HepG2 (cell line): ENCODE data around the gene ZNF678. TPM values are rescaled to one million over a fixed set of nuclear protein-coding genes. Genes with fewer than 3 reads are reported as not detected.

Experiments
- ATAC-seq: fragments of 200-7000 bp; cut with Tn5 transposase; 3 replicates; pipeline ENCODE4 v1.9.1; 2020; ENCODE audit warnings: mild to moderate bottlenecking, moderate library complexity
- BruUV-seq: library from RNA; stranded (reverse); fragments of 400-500 nt; replicated peaks from 2 replicates; lab custom pipeline; 2021; lab: Mats Ljungman, UMichigan
- CTCF ChIA-PET: fragments of 300-600 bp; formaldehyde crosslinking; extraction: SDS; loops from one replicate; lab custom pipeline; 2021; ENCODE audit warnings: low total read pairs, inconsistent platforms, low intra/inter-chr PET ratio; lab: Yijun Ruan, JAX
- POLR2A ChIA-PET: fragments of 350-600 bp; sonication (Branson Sonifier 250); formaldehyde crosslinking; loops from one replicate; lab custom pipeline; 2020; ENCODE audit warnings: antibody characterized with exemption, inconsistent platforms; lab: Yijun Ruan, JAX
- DNase-seq: peaks from one replicate; pipeline ENCODE4 v3.0.0-alpha.2; 2015; ENCODE audit warnings: low spot score
- FAIRE-seq: peaks from 3 replicates; lab custom pipeline; 2011; peaks lifted over from hg19 to GRCh38; lab: Jason Lieb, UNC
- H2AFZ ChIP-seq: one replicate; pipeline ENCODE4 v1.6.1; 2011; ENCODE audit warnings: low read length, inconsistent platforms
- H3K27ac ChIP-seq: fragments of 300-600 bp; 3 replicates; pipeline ENCODE4 v1.8.0; 2011; ENCODE audit warnings: mixed run types, mild to moderate bottlenecking, mixed read lengths, low read length, inconsistent platforms; ENCODE audit not compliant: insufficient read depth; ENCODE audit errors: extremely low read length
- H3K27me3 ChIP-seq, 2 experiments: fragments of 200-600 bp in 1 of 2; 2 replicates in 1 of 2; 3 replicates in 1 of 2; pipeline versions ENCODE4 v1.6.0 to v1.8.0; 2011; ENCODE audit warnings: low read length in 2 of 2, mild to moderate bottlenecking in 2 of 2, moderate library complexity in 2 of 2, inconsistent platforms in 1 of 2; ENCODE audit not compliant: insufficient read depth in 2 of 2, control insufficient read depth in 1 of 2
- H3K36me3 ChIP-seq, 2 experiments: fragments of 200-600 bp in 1 of 2; replicated peaks in 1 of 2; 2 replicates in 1 of 2; 3 replicates in 1 of 2; pipeline versions ENCODE4 v1.5.1 to v1.8.0; 2011; ENCODE audit warnings: low read length in 2 of 2, inconsistent platforms in 1 of 2; ENCODE audit not compliant: insufficient read depth in 2 of 2, control insufficient read depth in 1 of 2
- H3K4me1 ChIP-seq: 2 replicates; pipeline ENCODE4 v1.5.1; 2012; ENCODE audit warnings: low read length, inconsistent platforms; ENCODE audit not compliant: insufficient read depth
- H3K4me2 ChIP-seq: 2 replicates; pipeline ENCODE4 v1.6.0; 2011; ENCODE audit warnings: low read depth, low read length, inconsistent platforms
- H3K4me3 ChIP-seq, 3 experiments: fragments of 200-600 bp in 1 of 3; sonication (generic), shearing (Covaris generic) in 1 of 3; replicated peaks in 1 of 3; 2 replicates each; pipeline ENCODE4 v1.5.1; 2011 to 2016; ENCODE audit warnings: low read length in 3 of 3, inconsistent platforms in 2 of 3, low read depth in 2 of 3, mild to moderate bottlenecking in 2 of 3, control low read depth in 1 of 3, mixed read lengths in 1 of 3; ENCODE audit not compliant: insufficient read depth in 1 of 3
- H3K79me2 ChIP-seq: one replicate; pipeline ENCODE4 v1.6.1; 2011; ENCODE audit warnings: low read length, inconsistent platforms; ENCODE audit not compliant: insufficient read depth
- H3K9ac ChIP-seq: 2 replicates; pipeline ENCODE4 v1.6.0; 2011; ENCODE audit warnings: mild to moderate bottlenecking, low read depth, low read length, inconsistent platforms; ENCODE audit not compliant: insufficient read depth
- H3K9me3 ChIP-seq: 2 replicates; pipeline ENCODE4 v1.5.1; 2012; ENCODE audit warnings: mild to moderate bottlenecking, low read length
- H4K20me1 ChIP-seq: 2 replicates; pipeline ENCODE4 v1.6.0; 2011; ENCODE audit warnings: inconsistent platforms, mild to moderate bottlenecking, low read length, moderate library complexity; ENCODE audit not compliant: insufficient read depth
- AGO2 ChIP-seq: fragments of 200-400 bp; formaldehyde crosslinking; optimal IDR thresholded peaks from 2 replicates; pipeline ENCODE3; 2017; ENCODE audit warnings: mild to moderate bottlenecking, low read depth, low read length, moderate library complexity
- GABPB1 ChIP-seq: IDR thresholded peaks from 2 replicates; pipeline ENCODE4 v1.6.1; 2016; ENCODE audit warnings: mild to moderate bottlenecking, missing genetic modification reagents, moderate library complexity, missing compliant biosample characterization
- HIC2 ChIP-seq: sonication (generic); formaldehyde crosslinking; IDR thresholded peaks from 2 replicates; pipeline ENCODE4 v1.9.0; 2022; ENCODE audit warnings: low read depth, missing genetic modification reagents
- NCOR1 ChIP-seq: fragments of 200-600 bp; sonication (generic); IDR thresholded peaks from 2 replicates; pipeline ENCODE4 v1.7.0; 2017; ENCODE audit warnings: antibody characterized with exemption, low read length, borderline replicate concordance
- SCMH1 ChIP-seq: sonication (generic); formaldehyde crosslinking; IDR thresholded peaks from 2 replicates; pipeline ENCODE4 v1.9.0; 2021; ENCODE audit warnings: missing genetic modification reagents, mild to moderate bottlenecking, borderline replicate concordance
- WGBS: methylation state at CpG from one replicate; pipeline ENCODE4 v1.1.6; 2017; ENCODE audit warnings: low lambda C conversion rate; 5-methylcytosine and 5-hydroxymethylcytosine counted together
- in situ Hi-C: cut with HindIII; loops from 2 replicates; pipeline ENCODE4 v1.10.0; 2017; ENCODE audit warnings: low pct_unique_long_range_greater_than_20kb; ENCODE audit not compliant: extremely low pct_ligation_motif_present
- intact Hi-C: fragments of 100-400 bp; cut with micrococcal nuclease; formaldehyde crosslinking; loops from one replicate; pipeline ENCODE4 v1.10.0; 2022; ENCODE audit not compliant: unreplicated experiment
- polyA plus RNA-seq, 8 experiments: library from polyadenylated mRNA; depleted of rRNA in 3 of 8; stranded (reverse) in 7 of 8; unstranded in 1 of 8; fragments of >200 nt; fragmentation: Illumina TruSeq in 4 of 8; extraction: Trizol in 4 of 8; gene quantifications; 2 replicates each; pipeline versions ENCODE4 v1.2.1 to v1.2.3, GENCODE V29; 2011 to 2016; ENCODE audit warnings: low read depth in 4 of 8, missing spikeins in 1 of 8, mixed read lengths in 1 of 8; ENCODE audit not compliant: insufficient read depth in 1 of 8
- total RNA-seq, 5 experiments: library from RNA; depleted of rRNA; stranded (reverse); fragments of >200 nt; fragmentation: Illumina TruSeq; extraction: Trizol; gene quantifications; 2 replicates each; pipeline ENCODE4 v1.2.3, GENCODE V29; 2016; ENCODE audit warnings: low read depth in 1 of 5
- TF ChIP-seq, protein P1 (sequence below): sonication (generic); formaldehyde crosslinking; conservative IDR thresholded peaks from 2 replicates; pipeline ENCODE4 v1.8.0; 2022; ENCODE audit warnings: mild to moderate bottlenecking, moderate library complexity, missing genetic modification reagents

ZNF678 gene
- total and polyA plus RNA-seq, 2 of the 13 experiments (the other 11 are each of a cell fraction or from before 2014, with no cell fraction given) = 2.0 to 7.6 TPM

DNA sequence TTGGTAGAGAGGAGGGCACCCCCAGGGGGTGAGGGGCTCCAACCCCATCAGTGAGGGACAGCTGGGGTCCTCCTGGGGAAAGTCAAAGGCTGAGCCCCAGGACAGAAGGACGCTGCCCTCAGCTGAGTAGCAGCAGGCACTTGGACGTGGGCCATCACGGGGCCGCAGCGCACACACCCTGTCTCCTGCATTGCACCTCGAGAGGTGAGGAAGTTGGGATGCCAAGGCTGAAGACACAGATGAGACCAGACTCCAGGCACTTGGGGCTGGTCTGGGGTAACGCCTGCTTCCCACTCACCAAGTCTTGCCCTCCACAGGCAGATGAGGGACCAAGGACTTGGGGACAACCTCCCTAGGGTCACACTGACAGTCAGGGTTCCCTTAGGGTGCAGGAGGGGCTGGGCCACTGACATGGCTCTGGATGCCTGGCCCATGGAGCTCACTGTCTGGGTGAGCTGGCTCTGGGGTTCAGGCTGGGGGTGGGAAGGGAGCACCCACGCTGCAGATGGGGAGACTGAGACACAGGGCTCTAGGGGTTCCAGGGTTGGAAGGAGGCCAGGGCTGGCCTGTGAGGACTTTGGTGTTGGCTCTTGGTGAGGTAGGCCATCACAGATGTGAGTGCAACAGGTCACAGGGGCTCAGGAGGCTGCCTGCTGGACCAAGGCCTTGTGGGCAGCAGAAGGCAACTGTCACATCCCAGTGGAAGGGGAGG is 16.6 kb upstream of the ZNF678 start:
- no peak for FAIRE-seq
- H3K27me3 ChIP-seq = no peaks in the 10 kb centered on the region; a peak in 1 of 5 replicates
- TF ChIP-seq SCMH1 (CRISPR knock-in tag) = no peak
- TF ChIP-seq NCOR1 = no peak
- TF ChIP-seq AGO2 = no peak
- TF ChIP-seq, protein P1, sequence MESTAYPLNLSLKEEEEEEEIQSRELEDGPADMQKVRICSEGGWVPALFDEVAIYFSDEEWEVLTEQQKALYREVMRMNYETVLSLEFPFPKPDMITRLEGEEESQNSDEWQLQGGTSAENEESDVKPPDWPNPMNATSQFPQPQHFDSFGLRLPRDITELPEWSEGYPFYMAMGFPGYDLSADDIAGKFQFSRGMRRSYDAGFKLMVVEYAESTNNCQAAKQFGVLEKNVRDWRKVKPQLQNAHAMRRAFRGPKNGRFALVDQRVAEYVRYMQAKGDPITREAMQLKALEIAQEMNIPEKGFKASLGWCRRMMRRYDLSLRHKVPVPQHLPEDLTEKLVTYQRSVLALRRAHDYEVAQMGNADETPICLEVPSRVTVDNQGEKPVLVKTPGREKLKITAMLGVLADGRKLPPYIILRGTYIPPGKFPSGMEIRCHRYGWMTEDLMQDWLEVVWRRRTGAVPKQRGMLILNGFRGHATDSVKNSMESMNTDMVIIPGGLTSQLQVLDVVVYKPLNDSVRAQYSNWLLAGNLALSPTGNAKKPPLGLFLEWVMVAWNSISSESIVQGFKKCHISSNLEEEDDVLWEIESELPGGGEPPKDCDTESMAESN (CRISPR knock-in tag) = no peak
- peak; percentile 30; the same call in 1 of the 2 replicates for TF ChIP-seq HIC2 (CRISPR knock-in tag)
- no peak for TF ChIP-seq GABPB1 (CRISPR knock-in tag)
- TF ChIP-seq, all 625 proteins: peak for 1
- Histone ChIP-seq H3K4me2 (peak overlapping the region; percentile 68), H3K4me1 (peaks cover 27% of the 10 kb centered on the region), H3K27ac (no peak overlapping the region), H3K4me3 (peak overlapping the region in 1 of 3 experiments; percentile 42; a peak in 1 of 6 replicates), H3K9ac (no peak overlapping the region), H2AFZ (no peak overlapping the region), H3K36me3 (no peaks in the 10 kb centered on the region), H3K9me3 (peaks cover 6% of the 10 kb centered on the region; the same call in 1 of the 2 replicates), H4K20me1 (no peaks in the 10 kb centered on the region), H3K79me2 (no peaks in the 10 kb centered on the region)
- DNase-seq (no peak), ATAC-seq (no peak)
- no TSS peak for BruUV-seq
- WGBS = 33% methylated on average over 1 of the region's 8 CpGs
- intact Hi-C loops = no loop called here
- CTCF ChIA-PET = no interaction called here
- in situ Hi-C loops = no loop called here
- POLR2A ChIA-PET = no interaction called here
